Neural cell (in vitro differentiated cells): ENCODE data around the gene CHD6. TPM values are rescaled to one million over a fixed set of nuclear protein-coding genes. Genes with fewer than 3 reads are reported as not detected.

Source experiments
- H2AFZ ChIP-seq: fragments of 200-600, 300-800 bp; sonication (generic), shearing (Covaris generic); 2 replicates; pipeline ENCODE4 v1.6.0; 2014; ENCODE audit warnings: low read depth, mild to moderate bottlenecking, antibody characterized with exemption, low read length, moderate library complexity
- H3F3A ChIP-seq: fragments of 200-600 bp; shearing (Covaris generic); 2 replicates; pipeline ENCODE4 v1.6.1; 2016; ENCODE audit warnings: mild to moderate bottlenecking, moderate library complexity, mixed read lengths, antibody characterized with exemption, low read length; ENCODE audit not compliant: insufficient read depth, poor library complexity, severe bottlenecking
- H3K27ac ChIP-seq: fragments of 200-600, 300-800 bp; sonication (generic), shearing (Covaris generic); 2 replicates; pipeline ENCODE4 v1.5.1; 2014; ENCODE audit warnings: mild to moderate bottlenecking, low read length, moderate library complexity
- H3K27me3 ChIP-seq: fragments of 300-800, 200-600 bp; sonication (generic), shearing (Covaris generic); 2 replicates; pipeline ENCODE4 v1.6.0; 2014; ENCODE audit warnings: mild to moderate bottlenecking, low read depth, low read length, moderate library complexity; ENCODE audit not compliant: insufficient read depth
- H3K36me3 ChIP-seq: fragments of 300-800, 200-600 bp; sonication (generic), shearing (Covaris generic); 2 replicates; pipeline ENCODE4 v1.5.1; 2014; ENCODE audit warnings: mild to moderate bottlenecking, antibody characterized with exemption, low read length, moderate library complexity; ENCODE audit not compliant: insufficient read depth
- H3K4me2 ChIP-seq: fragments of 300-800, 200-600 bp; sonication (generic), shearing (Covaris generic); 2 replicates; pipeline ENCODE4 v1.6.0; 2014; ENCODE audit warnings: mild to moderate bottlenecking, low read length
- H3K4me3 ChIP-seq: fragments of 300-800, 200-600 bp; sonication (generic), shearing (Covaris generic); 2 replicates; pipeline ENCODE4 v1.5.1; 2014; ENCODE audit warnings: mild to moderate bottlenecking, low read length, moderate library complexity
- H3K79me2 ChIP-seq: fragments of 200-600 bp; shearing (Covaris generic); replicated peaks from 2 replicates; pipeline ENCODE4 v1.6.0; 2014; ENCODE audit warnings: mild to moderate bottlenecking, low read length, moderate library complexity; ENCODE audit not compliant: insufficient read depth
- H3K9ac ChIP-seq: fragments of 300-800, 200-600 bp; sonication (generic), shearing (Covaris generic); 2 replicates; pipeline ENCODE4 v1.6.1; 2016; ENCODE audit warnings: mild to moderate bottlenecking, low read length, mixed read lengths
- H3K9me2 ChIP-seq: fragments of 200-600 bp; shearing (Covaris generic); 2 replicates; pipeline ENCODE4 v1.6.1; 2016; ENCODE audit warnings: mild to moderate bottlenecking, low read length, mixed read lengths; ENCODE audit not compliant: insufficient read depth
- H3K9me3 ChIP-seq: fragments of 200-600, 300-800 bp; sonication (generic), shearing (Covaris generic); 2 replicates; pipeline ENCODE4 v1.6.1; 2016; ENCODE audit warnings: mild to moderate bottlenecking, mixed run types, low read length, moderate library complexity, mixed read lengths
- H4K20me1 ChIP-seq: fragments of 200-600 bp; shearing (Covaris generic); 2 replicates; pipeline ENCODE4 v1.6.1; 2016; ENCODE audit warnings: mild to moderate bottlenecking, mixed run types; ENCODE audit not compliant: insufficient read depth
- EP300 ChIP-seq: fragments of 450-650 bp; conservative IDR thresholded peaks from 2 replicates; pipeline ENCODE4 v1.6.1; 2014; ENCODE audit warnings: antibody characterized with exemption, mild to moderate bottlenecking, moderate library complexity; ENCODE audit not compliant: poor library complexity, severe bottlenecking
- EZH2 ChIP-seq: fragments of 200-600, 300-800 bp; shearing (Covaris generic), sonication (generic); IDR thresholded peaks from 2 replicates; pipeline ENCODE4 v1.6.1; 2014; ENCODE audit warnings: antibody characterized with exemption, low read length, borderline replicate concordance, mild to moderate bottlenecking; ENCODE audit not compliant: insufficient read depth, poor library complexity, severe bottlenecking
- MXI1 ChIP-seq: fragments of 450-650 bp; conservative IDR thresholded peaks from 2 replicates; pipeline ENCODE4 v1.6.1; 2014; ENCODE audit warnings: antibody characterized with exemption, mild to moderate bottlenecking; ENCODE audit not compliant: poor library complexity, severe bottlenecking
- POLR2AphosphoS5 ChIP-seq: IDR thresholded peaks from 2 replicates; pipeline ENCODE4 v1.6.1; 2012
- RAD21 ChIP-seq: fragments of 450-650 bp; conservative IDR thresholded peaks from 2 replicates; pipeline ENCODE4 v1.6.1; 2014; ENCODE audit warnings: antibody characterized with exemption, mild to moderate bottlenecking, moderate library complexity
- SMC3 ChIP-seq: fragments of 450-650 bp; conservative IDR thresholded peaks from 2 replicates; pipeline ENCODE4 v1.6.1; 2014; ENCODE audit warnings: antibody characterized with exemption, mild to moderate bottlenecking, moderate library complexity; ENCODE audit not compliant: poor library complexity
- TAF1 ChIP-seq: IDR thresholded peaks from 2 replicates; pipeline ENCODE4 v1.6.1; 2012; ENCODE audit warnings: low read depth
- polyA plus RNA-seq: library from polyadenylated mRNA; depleted of rRNA; stranded (reverse); fragments of >200 nt; gene quantifications from 2 replicates; pipeline ENCODE4 v1.2.3, GENCODE V29; 2014
- TF ChIP-seq, protein P1 (sequence below): fragments of 450-650 bp; IDR thresholded peaks from 2 replicates; pipeline ENCODE4 v1.5.1; 2014; ENCODE audit warnings: antibody characterized with exemption, mild to moderate bottlenecking, moderate library complexity; ENCODE audit not compliant: poor library complexity, severe bottlenecking
- TF ChIP-seq, protein P2 (sequence below): IDR thresholded peaks from 2 replicates; pipeline ENCODE4 v1.6.1; 2012; ENCODE audit warnings: borderline replicate concordance

Gene CHD6
- polyA plus RNA-seq, 1 donor from 2014 or later: 22.9 TPM

DNA sequence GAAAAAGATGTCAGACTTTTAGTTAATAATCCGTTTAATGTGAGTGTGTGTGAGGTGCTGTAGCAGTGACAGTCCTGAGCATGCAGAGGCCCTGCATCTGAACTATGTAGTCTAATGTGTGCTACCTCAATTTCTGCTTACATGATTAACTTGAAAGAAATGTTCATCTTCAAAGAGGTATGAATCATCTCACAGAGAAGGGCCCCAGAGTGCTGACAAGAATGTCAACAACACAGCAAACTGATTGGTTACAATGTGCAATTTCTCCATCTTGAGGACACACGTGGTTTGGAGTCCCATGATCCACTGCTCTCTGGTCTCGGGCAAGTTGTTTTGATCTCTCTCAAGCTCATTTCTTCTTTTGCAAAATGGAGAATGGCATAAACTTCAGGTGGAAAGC is 189.9 kb downstream of the CHD6 start:
- no peak for TF ChIP-seq MXI1
- TF ChIP-seq, protein P1, sequence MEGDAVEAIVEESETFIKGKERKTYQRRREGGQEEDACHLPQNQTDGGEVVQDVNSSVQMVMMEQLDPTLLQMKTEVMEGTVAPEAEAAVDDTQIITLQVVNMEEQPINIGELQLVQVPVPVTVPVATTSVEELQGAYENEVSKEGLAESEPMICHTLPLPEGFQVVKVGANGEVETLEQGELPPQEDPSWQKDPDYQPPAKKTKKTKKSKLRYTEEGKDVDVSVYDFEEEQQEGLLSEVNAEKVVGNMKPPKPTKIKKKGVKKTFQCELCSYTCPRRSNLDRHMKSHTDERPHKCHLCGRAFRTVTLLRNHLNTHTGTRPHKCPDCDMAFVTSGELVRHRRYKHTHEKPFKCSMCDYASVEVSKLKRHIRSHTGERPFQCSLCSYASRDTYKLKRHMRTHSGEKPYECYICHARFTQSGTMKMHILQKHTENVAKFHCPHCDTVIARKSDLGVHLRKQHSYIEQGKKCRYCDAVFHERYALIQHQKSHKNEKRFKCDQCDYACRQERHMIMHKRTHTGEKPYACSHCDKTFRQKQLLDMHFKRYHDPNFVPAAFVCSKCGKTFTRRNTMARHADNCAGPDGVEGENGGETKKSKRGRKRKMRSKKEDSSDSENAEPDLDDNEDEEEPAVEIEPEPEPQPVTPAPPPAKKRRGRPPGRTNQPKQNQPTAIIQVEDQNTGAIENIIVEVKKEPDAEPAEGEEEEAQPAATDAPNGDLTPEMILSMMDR: no peak
- TF ChIP-seq RAD21: no peak
- no peak for TF ChIP-seq EZH2
- TF ChIP-seq TAF1: no peak
- TF ChIP-seq EP300: no peak
- no peak for TF ChIP-seq POLR2AphosphoS5
- TF ChIP-seq, protein P2, sequence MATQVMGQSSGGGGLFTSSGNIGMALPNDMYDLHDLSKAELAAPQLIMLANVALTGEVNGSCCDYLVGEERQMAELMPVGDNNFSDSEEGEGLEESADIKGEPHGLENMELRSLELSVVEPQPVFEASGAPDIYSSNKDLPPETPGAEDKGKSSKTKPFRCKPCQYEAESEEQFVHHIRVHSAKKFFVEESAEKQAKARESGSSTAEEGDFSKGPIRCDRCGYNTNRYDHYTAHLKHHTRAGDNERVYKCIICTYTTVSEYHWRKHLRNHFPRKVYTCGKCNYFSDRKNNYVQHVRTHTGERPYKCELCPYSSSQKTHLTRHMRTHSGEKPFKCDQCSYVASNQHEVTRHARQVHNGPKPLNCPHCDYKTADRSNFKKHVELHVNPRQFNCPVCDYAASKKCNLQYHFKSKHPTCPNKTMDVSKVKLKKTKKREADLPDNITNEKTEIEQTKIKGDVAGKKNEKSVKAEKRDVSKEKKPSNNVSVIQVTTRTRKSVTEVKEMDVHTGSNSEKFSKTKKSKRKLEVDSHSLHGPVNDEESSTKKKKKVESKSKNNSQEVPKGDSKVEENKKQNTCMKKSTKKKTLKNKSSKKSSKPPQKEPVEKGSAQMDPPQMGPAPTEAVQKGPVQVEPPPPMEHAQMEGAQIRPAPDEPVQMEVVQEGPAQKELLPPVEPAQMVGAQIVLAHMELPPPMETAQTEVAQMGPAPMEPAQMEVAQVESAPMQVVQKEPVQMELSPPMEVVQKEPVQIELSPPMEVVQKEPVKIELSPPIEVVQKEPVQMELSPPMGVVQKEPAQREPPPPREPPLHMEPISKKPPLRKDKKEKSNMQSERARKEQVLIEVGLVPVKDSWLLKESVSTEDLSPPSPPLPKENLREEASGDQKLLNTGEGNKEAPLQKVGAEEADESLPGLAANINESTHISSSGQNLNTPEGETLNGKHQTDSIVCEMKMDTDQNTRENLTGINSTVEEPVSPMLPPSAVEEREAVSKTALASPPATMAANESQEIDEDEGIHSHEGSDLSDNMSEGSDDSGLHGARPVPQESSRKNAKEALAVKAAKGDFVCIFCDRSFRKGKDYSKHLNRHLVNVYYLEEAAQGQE: no peak
- no peak for TF ChIP-seq SMC3
- Histone ChIP-seq H3K36me3 (peaks cover 3% of the 10 kb centered on the region), H3K9ac (no peak overlapping the region), H3K27me3 (no peaks in the 10 kb centered on the region), H3K4me3 (no peak overlapping the region), H2AFZ (no peak overlapping the region), H3K9me2 (no peaks in the 10 kb centered on the region), H4K20me1 (no peaks in the 10 kb centered on the region), H3K27ac (no peak overlapping the region), H3F3A (no peaks in the 10 kb centered on the region), H3K4me2 (no peak overlapping the region), H3K79me2 (no peaks in the 10 kb centered on the region), H3K9me3 (no peaks in the 10 kb centered on the region)

DNA sequence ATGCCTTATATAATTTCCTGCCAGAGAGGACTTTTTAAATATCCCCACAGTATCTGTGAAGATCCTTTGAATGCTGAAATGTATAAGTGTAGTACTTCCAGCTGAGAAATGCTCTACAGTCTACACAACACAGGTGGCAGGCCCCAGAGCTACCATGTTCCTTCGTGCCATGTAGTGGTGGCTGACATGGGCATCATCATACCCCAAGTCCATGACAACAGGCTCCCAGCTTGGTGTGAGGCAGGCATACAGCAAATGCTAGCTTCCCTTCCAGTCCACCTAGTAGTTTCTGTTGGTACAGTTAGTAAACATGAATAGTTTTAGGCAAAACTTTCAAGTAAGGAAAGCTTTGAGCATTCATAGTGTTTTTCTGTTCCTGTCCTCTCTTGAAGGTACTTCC is 190.3 kb downstream of the CHD6 start:
- H3K4me2 ChIP-seq: no peak overlapping the region
- no peak overlapping the region for H3K4me3 ChIP-seq
- no peaks in the 10 kb centered on the region for H3F3A ChIP-seq
- no peaks in the 10 kb centered on the region for H3K9me2 ChIP-seq
- no peaks in the 10 kb centered on the region for H3K9me3 ChIP-seq
- TF ChIP-seq POLR2AphosphoS5: no peak
- no peak overlapping the region for H3K27ac ChIP-seq
- peaks cover 3% of the 10 kb centered on the region for H3K36me3 ChIP-seq
- H2AFZ ChIP-seq: no peak overlapping the region
- no peak overlapping the region for H3K9ac ChIP-seq
- H3K27me3 ChIP-seq: no peaks in the 10 kb centered on the region
- H3K79me2 ChIP-seq: no peaks in the 10 kb centered on the region
- H4K20me1 ChIP-seq: no peaks in the 10 kb centered on the region

DNA sequence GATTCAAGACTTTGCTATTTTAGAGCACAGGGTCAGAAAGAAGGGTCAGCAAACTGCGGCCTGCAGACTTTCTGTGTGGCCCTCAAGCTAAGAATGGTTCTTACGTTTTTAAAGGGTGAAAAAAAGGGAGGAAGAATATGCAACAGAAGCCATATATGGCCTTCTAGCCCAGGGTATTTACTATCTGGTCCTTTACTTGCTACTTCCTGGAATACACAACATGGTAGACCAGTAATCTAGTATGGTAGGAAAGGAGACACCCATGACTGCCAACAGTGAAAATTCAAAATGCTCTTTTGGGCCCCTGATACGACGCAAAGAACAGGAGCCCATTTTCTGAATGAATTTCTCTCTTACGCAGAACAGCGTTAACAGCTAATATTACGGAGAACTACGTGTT is 191.2 kb downstream of the CHD6 start:
- Histone ChIP-seq H2AFZ (no peak overlapping the region), H4K20me1 (no peaks in the 10 kb centered on the region), H3K27me3 (no peaks in the 10 kb centered on the region), H3K27ac (no peak overlapping the region), H3K9me3 (no peaks in the 10 kb centered on the region), H3K9ac (no peak overlapping the region), H3K4me2 (no peak overlapping the region), H3K36me3 (peaks cover 5% of the 10 kb centered on the region), H3K4me3 (no peak overlapping the region), H3K9me2 (no peaks in the 10 kb centered on the region), H3F3A (no peaks in the 10 kb centered on the region), H3K79me2 (no peaks in the 10 kb centered on the region)
- TF ChIP-seq, protein P1: no peak
- no peak for TF ChIP-seq TAF1
- TF ChIP-seq EZH2: no peak
- TF ChIP-seq SMC3: no peak
- no peak for TF ChIP-seq MXI1
- no peak for TF ChIP-seq RAD21
- no peak for TF ChIP-seq EP300
- TF ChIP-seq POLR2AphosphoS5: no peak
- TF ChIP-seq, protein P2: no peak
